Measurements from ENCODE around the gene AFF3. TPM values are rescaled to one million over a fixed set of nuclear protein-coding genes. Genes with fewer than 3 reads are reported as not detected.

The AFF3 gene
- total RNA-seq, 1 donor from 2014 or later: 7.3 TPM

GRCh38 chr2:99911736-99912135 is 230.7 kb downstream of the AFF3 start:
- no peaks in the 10 kb centered on the region for H3K36me3 Mint-ChIP-seq (ENCODE audit: insufficient read depth)
- H3K4me3 Mint-ChIP-seq (ENCODE audit: low read depth): no peak overlapping the region
- no peaks in the 10 kb centered on the region for H3K9me3 Mint-ChIP-seq (ENCODE audit: low read depth)
- TF ChIP-seq, protein P1, sequence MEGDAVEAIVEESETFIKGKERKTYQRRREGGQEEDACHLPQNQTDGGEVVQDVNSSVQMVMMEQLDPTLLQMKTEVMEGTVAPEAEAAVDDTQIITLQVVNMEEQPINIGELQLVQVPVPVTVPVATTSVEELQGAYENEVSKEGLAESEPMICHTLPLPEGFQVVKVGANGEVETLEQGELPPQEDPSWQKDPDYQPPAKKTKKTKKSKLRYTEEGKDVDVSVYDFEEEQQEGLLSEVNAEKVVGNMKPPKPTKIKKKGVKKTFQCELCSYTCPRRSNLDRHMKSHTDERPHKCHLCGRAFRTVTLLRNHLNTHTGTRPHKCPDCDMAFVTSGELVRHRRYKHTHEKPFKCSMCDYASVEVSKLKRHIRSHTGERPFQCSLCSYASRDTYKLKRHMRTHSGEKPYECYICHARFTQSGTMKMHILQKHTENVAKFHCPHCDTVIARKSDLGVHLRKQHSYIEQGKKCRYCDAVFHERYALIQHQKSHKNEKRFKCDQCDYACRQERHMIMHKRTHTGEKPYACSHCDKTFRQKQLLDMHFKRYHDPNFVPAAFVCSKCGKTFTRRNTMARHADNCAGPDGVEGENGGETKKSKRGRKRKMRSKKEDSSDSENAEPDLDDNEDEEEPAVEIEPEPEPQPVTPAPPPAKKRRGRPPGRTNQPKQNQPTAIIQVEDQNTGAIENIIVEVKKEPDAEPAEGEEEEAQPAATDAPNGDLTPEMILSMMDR (IDR thresholded peaks at IDR 0.05; ENCODE audit: unreplicated experiment): no peak
- no peak overlapping the region for H3K27ac Mint-ChIP-seq
- H3K27me3 Mint-ChIP-seq: no peaks in the 10 kb centered on the region
- H3K4me1 Mint-ChIP-seq (ENCODE audit: low read depth): no peaks in the 10 kb centered on the region
- no peak for DNase-seq (ENCODE audit: low spot score, unreplicated experiment)

DNA sequence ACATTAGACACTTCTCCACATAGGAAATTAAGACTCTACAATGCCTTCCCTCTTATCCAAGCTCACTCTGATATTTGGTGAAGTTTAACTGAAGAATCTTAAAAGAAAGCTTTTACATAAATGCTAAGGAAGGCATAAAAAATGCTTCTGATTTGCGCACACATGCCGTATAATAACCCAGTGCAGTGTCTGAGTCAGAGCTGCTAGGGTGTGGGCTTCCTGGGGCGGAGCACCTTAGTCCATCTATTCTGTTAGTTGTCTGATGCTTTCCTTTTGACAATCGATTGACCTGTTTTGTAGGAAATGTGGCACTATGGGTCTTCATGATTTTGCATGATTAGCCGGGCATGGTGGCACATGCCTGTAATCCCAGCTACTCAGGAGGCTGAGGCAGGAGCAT is 231.5 kb downstream of the AFF3 start:
- Mint-ChIP-seq H3K27ac (no peak overlapping the region), H3K4me3 (ENCODE audit: low read depth) (no peak overlapping the region), H3K27me3 (peaks cover under 1% of the 10 kb centered on the region), H3K36me3 (ENCODE audit: insufficient read depth) (no peaks in the 10 kb centered on the region), H3K9me3 (ENCODE audit: low read depth) (no peaks in the 10 kb centered on the region), H3K4me1 (ENCODE audit: low read depth) (no peaks in the 10 kb centered on the region)
- TF ChIP-seq, protein P1 (IDR thresholded peaks at IDR 0.05; ENCODE audit: unreplicated experiment): no peak
- no peak for DNase-seq (ENCODE audit: low spot score, unreplicated experiment)

DNA sequence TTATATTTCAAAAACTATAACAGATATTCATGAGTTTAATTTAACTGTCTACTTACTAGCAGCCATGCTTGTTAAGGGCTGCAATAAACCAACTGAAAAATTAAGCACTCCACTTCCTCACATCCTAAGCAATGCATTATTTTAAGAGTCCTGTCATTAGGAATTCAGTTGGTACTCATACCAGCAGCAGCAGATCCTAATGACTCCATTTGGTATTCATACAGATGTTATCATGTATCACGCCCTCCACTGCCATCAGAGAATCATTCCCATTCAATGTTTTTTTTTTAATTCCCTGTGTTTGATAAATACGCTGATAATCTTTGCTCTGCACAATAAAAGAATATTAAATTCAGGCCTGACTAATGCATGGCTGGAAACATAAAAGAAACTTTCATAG is 236.8 kb downstream of the AFF3 start:
- no peaks in the 10 kb centered on the region for H3K36me3 Mint-ChIP-seq (ENCODE audit: insufficient read depth)
- TF ChIP-seq, protein P1 (IDR thresholded peaks at IDR 0.05; ENCODE audit: unreplicated experiment): no peak
- peaks cover 18% of the 10 kb centered on the region for H3K27me3 Mint-ChIP-seq
- H3K27ac Mint-ChIP-seq: no peak overlapping the region
- no peaks in the 10 kb centered on the region for H3K4me1 Mint-ChIP-seq (ENCODE audit: low read depth)
- no peaks in the 10 kb centered on the region for H3K9me3 Mint-ChIP-seq (ENCODE audit: low read depth)
- no peak for DNase-seq (ENCODE audit: low spot score, unreplicated experiment)
- no peak overlapping the region for H3K4me3 Mint-ChIP-seq (ENCODE audit: low read depth)

GRCh38 chr2:99905025-99905424 is 237.4 kb downstream of the AFF3 start:
- Mint-ChIP-seq H3K36me3 (ENCODE audit: insufficient read depth) (no peaks in the 10 kb centered on the region), H3K9me3 (ENCODE audit: low read depth) (no peaks in the 10 kb centered on the region), H3K4me3 (ENCODE audit: low read depth) (no peak overlapping the region), H3K4me1 (ENCODE audit: low read depth) (peaks cover under 1% of the 10 kb centered on the region), H3K27ac (no peak overlapping the region), H3K27me3 (peaks cover 18% of the 10 kb centered on the region)
- DNase-seq (ENCODE audit: low spot score, unreplicated experiment): no peak
- TF ChIP-seq, protein P1 (IDR thresholded peaks at IDR 0.05; ENCODE audit: unreplicated experiment): no peak

DNA sequence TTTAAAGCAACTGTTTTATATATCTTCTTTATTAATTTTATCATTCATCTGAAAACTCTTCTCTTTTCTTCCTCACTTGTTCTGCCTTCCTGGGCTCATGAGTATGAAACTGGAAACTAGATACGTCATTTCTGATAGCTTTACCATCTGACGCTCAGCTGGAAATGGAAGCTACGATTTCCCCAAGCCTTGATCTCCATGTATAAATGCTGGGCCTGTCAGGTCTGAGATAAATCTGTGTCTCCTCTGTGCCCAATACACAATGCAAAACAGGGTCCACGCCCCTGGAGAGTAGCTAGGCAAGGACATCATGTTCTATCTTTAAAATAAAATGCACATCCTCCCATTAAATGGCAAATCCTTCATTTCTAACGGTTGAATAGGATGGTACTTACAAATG is 238.4 kb downstream of the AFF3 start:
- no peak overlapping the region for H3K4me3 Mint-ChIP-seq (ENCODE audit: low read depth)
- no peak overlapping the region for H3K27ac Mint-ChIP-seq
- no peak for DNase-seq (ENCODE audit: low spot score, unreplicated experiment)
- peaks cover 18% of the 10 kb centered on the region for H3K27me3 Mint-ChIP-seq
- TF ChIP-seq, protein P1 (IDR thresholded peaks at IDR 0.05; ENCODE audit: unreplicated experiment): no peak
- no peaks in the 10 kb centered on the region for H3K9me3 Mint-ChIP-seq (ENCODE audit: low read depth)
- peaks cover 10% of the 10 kb centered on the region for H3K4me1 Mint-ChIP-seq (ENCODE audit: low read depth)
- no peaks in the 10 kb centered on the region for H3K36me3 Mint-ChIP-seq (ENCODE audit: insufficient read depth)

Measured in progenitor cell of endocrine pancreas (in vitro differentiated cells).